ENCODE measurements around the gene OPRD1. TPM values are rescaled to one million over a fixed set of nuclear protein-coding genes. Genes with fewer than 3 reads are reported as not detected.
A peak's percentile ranks its signal among the peaks of the same experiment; 100 is the strongest.

The OPRD1 gene
- total RNA-seq, 1 donor from 2014 or later = 1.2 TPM

DNA sequence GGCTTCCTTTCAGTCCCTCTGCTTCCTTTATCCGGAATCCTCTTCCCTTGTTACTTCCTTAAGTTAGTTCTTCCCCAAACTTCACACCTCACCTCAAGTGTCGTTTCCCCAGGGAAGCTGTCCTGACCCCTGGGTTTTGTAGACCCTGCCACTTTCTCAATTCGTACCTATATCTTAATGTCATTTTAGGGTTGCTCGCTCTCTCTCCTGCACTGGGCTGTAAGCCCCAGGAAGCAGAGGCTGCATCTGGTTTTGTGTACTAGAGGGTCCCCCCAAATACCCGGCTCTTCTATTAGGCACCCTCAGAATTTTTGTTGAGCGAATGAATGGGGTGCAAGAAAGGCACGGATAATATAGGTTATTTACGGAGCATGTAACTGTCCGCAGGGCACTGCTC, 603 bp upstream of the OPRD1 start:
- Mint-ChIP-seq H3K27me3 (ENCODE audit: unreplicated experiment) (peaks cover 16% of the 10 kb centered on the region), H3K9me3 (ENCODE audit: unreplicated experiment) (peaks cover 3% of the 10 kb centered on the region)

DNA sequence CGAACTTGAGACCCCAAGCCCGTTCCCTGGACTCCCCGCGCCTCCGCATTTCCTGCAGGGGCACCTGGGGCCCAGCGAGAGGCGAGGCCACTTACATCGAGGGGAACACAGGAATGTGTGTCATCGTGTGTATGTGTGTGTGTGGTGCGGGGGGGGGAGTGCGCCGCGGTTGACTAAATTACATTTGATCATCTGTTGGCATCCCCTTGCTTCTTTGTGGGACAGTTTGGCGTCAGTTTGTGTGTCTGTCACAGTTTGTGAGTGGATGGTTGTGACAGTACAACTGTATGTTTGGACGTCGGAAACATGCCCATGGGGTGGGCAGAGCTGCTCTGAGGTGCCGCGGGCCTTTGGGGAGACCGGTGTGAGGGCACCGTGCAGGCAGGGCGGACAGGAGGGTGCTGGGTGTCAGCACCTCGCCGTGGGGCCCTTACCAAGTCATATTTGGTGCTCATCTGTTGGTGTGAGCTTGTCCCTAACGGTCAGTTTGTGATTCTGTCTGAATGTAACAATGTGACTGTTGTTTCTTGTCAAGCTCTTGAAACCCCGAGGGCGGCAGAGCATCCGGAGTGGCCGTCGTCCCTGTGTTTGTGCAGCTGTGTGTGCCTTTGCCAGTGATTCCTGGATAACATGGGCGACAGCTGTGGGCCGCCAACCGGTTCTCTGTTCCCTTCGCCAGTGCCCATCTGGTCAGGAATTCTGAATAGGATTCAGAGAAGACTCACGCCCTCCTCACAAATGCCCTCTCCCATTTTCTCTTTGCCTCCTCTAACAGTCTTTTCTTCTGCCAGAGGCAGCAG, 899 bp downstream of the OPRD1 start:
- no peak for DNase-seq
- Mint-ChIP-seq H3K4me3 (ENCODE audit: unreplicated experiment) (peak overlapping the region; percentile 68), H3K9me3 (ENCODE audit: unreplicated experiment) (peaks cover 3% of the 10 kb centered on the region), H3K27ac (ENCODE audit: unreplicated experiment) (no peak overlapping the region), H3K36me3 (ENCODE audit: unreplicated experiment) (no peaks in the 10 kb centered on the region), H3K4me1 (ENCODE audit: low read depth, unreplicated experiment) (peaks cover 11% of the 10 kb centered on the region), H3K27me3 (ENCODE audit: unreplicated experiment) (peaks cover 16% of the 10 kb centered on the region)
- TF ChIP-seq, protein P1, sequence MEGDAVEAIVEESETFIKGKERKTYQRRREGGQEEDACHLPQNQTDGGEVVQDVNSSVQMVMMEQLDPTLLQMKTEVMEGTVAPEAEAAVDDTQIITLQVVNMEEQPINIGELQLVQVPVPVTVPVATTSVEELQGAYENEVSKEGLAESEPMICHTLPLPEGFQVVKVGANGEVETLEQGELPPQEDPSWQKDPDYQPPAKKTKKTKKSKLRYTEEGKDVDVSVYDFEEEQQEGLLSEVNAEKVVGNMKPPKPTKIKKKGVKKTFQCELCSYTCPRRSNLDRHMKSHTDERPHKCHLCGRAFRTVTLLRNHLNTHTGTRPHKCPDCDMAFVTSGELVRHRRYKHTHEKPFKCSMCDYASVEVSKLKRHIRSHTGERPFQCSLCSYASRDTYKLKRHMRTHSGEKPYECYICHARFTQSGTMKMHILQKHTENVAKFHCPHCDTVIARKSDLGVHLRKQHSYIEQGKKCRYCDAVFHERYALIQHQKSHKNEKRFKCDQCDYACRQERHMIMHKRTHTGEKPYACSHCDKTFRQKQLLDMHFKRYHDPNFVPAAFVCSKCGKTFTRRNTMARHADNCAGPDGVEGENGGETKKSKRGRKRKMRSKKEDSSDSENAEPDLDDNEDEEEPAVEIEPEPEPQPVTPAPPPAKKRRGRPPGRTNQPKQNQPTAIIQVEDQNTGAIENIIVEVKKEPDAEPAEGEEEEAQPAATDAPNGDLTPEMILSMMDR (IDR thresholded peaks at IDR 0.05; ENCODE audit: partially characterized antibody, unreplicated experiment) = no peak

More for the DNA sequence above, 603 bp upstream of the OPRD1 start:
- Mint-ChIP-seq H3K4me3 (ENCODE audit: unreplicated experiment) (peak overlapping the region; percentile 57), H3K4me1 (ENCODE audit: low read depth, unreplicated experiment) (peaks cover 12% of the 10 kb centered on the region), H3K27ac (ENCODE audit: unreplicated experiment) (no peak overlapping the region), H3K36me3 (ENCODE audit: unreplicated experiment) (no peaks in the 10 kb centered on the region)
- no peak for DNase-seq
- TF ChIP-seq, protein P1 (IDR thresholded peaks at IDR 0.05; ENCODE audit: partially characterized antibody, unreplicated experiment) = no peak

DNA sequence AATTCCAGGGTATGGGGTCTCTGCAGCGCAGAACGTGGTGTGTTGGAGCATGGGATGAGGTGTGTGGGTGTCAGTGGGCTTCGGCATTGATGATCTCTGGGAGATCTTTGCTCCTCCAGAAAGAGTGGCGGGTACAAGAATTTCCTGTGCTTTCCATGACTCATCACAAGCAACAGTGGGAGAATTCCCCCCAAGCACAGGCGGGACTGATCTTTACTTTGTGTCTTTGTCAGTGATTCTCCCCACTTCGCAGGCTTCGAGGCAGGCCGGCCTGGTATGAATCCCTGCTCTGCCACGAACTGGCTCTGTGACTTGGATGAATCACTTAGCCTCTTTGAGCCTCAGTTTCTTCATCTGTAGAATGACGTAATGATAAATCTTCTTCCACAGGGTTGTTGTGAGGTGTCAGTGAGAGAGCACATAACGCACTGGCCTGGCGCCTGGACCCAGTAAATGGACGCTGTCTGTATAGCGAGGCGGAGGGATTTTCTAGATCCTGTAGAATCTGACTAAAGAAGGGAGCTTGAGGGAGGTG, 2.0 kb downstream of the OPRD1 start:
- Mint-ChIP-seq H3K36me3 (ENCODE audit: unreplicated experiment) (no peaks in the 10 kb centered on the region), H3K27me3 (ENCODE audit: unreplicated experiment) (peaks cover 16% of the 10 kb centered on the region), H3K4me3 (ENCODE audit: unreplicated experiment) (no peak overlapping the region), H3K27ac (ENCODE audit: unreplicated experiment) (no peak overlapping the region), H3K9me3 (ENCODE audit: unreplicated experiment) (peaks cover 3% of the 10 kb centered on the region), H3K4me1 (ENCODE audit: low read depth, unreplicated experiment) (peaks cover 11% of the 10 kb centered on the region)
- TF ChIP-seq, protein P1 (IDR thresholded peaks at IDR 0.05; ENCODE audit: partially characterized antibody, unreplicated experiment) = no peak
- no peak for DNase-seq

DNA sequence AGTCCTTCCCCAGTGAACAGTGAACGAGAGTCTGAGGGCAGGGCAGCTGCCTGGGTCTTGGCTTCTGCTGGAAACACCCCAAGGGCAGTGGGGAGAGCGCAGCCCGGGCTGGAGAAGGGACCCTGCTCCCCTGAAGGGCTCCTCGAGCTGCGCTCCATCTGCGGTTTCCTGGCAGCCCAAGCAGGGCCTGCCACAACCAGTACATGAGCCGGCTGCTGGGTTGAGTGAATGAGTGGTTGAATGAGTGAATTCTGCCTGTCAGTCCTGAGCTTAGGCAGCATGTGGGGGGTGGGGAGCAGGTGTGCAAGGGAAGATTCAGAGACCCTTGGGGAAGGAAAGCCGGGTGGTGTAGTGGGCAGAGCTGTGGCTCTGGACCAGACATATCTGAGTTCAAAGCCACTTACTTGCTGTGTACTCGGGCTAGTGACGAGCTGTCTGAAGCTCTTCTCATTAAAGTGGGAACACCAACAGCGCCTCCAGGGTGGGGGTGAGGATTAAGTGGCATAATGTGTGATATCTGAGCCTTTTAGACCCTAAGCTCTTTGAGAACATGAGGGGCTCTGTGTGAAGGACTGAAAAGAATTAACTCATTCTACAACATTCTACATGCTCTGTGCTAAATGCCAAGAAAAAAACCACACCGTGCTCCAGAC, 3.7 kb downstream of the OPRD1 start:
- Mint-ChIP-seq H3K36me3 (ENCODE audit: unreplicated experiment) (no peaks in the 10 kb centered on the region), H3K27me3 (ENCODE audit: unreplicated experiment) (peaks cover 14% of the 10 kb centered on the region), H3K27ac (ENCODE audit: unreplicated experiment) (no peak overlapping the region)

More for the DNA sequence above, 3.7 kb downstream of the OPRD1 start:
- DNase-seq = peak; percentile 33
- peaks cover 2% of the 10 kb centered on the region for H3K9me3 Mint-ChIP-seq (ENCODE audit: unreplicated experiment)
- peaks cover 11% of the 10 kb centered on the region for H3K4me1 Mint-ChIP-seq (ENCODE audit: low read depth, unreplicated experiment)
- no peak overlapping the region for H3K4me3 Mint-ChIP-seq (ENCODE audit: unreplicated experiment)
- TF ChIP-seq, protein P1 (IDR thresholded peaks at IDR 0.05; ENCODE audit: partially characterized antibody, unreplicated experiment) = no peak
